Progenitor cell of endocrine pancreas (in vitro differentiated cells): ENCODE data around the gene KLLN. TPM values are rescaled to one million over a fixed set of nuclear protein-coding genes. Genes with fewer than 3 reads are reported as not detected.

ENCODE experiments used
- DNase-seq: peaks from one replicate; pipeline ENCODE4 v3.0.0; 2021; ENCODE audit warnings: low spot score; ENCODE audit not compliant: unreplicated experiment
- H3K27ac Mint-ChIP-seq: 2 replicates; pipeline ENCODE4 v1.8.0; 2021; ENCODE audit warnings: mild to moderate bottlenecking, moderate library complexity, mixed read lengths
- H3K27me3 Mint-ChIP-seq: 2 replicates; pipeline ENCODE4 v1.8.0; 2021; ENCODE audit warnings: mixed read lengths
- H3K36me3 Mint-ChIP-seq: 2 replicates; pipeline ENCODE4 v1.8.0; 2022; ENCODE audit warnings: mixed read lengths; ENCODE audit not compliant: insufficient read depth
- H3K4me1 Mint-ChIP-seq: 2 replicates; pipeline ENCODE4 v1.8.0; 2021; ENCODE audit warnings: low read depth, mixed read lengths
- H3K4me3 Mint-ChIP-seq: 2 replicates; pipeline ENCODE4 v1.8.0; 2021; ENCODE audit warnings: low read depth, mild to moderate bottlenecking, moderate library complexity, mixed read lengths
- H3K9me3 Mint-ChIP-seq: 2 replicates; pipeline ENCODE4 v1.8.0; 2021; ENCODE audit warnings: low read depth, mixed read lengths
- total RNA-seq: library from RNA; stranded (reverse); gene quantifications from 2 replicates; pipeline ENCODE4 v1.2.1, GENCODE V29; 2021
- TF ChIP-seq, protein P1 (sequence below): fragments of 200-600 bp; sonication (generic); IDR thresholded peaks from one replicate; pipeline ENCODE4 v1.5.0; 2021; ENCODE audit warnings: antibody characterized with exemption, mild to moderate bottlenecking; ENCODE audit not compliant: unreplicated experiment

Gene KLLN
- total RNA-seq, 1 donor from 2014 or later = 0.53 TPM

GRCh38 chr10:87845624-87845998, 17.7 kb downstream of the KLLN start:
- DNase-seq = no peak
- TF ChIP-seq, protein P1, sequence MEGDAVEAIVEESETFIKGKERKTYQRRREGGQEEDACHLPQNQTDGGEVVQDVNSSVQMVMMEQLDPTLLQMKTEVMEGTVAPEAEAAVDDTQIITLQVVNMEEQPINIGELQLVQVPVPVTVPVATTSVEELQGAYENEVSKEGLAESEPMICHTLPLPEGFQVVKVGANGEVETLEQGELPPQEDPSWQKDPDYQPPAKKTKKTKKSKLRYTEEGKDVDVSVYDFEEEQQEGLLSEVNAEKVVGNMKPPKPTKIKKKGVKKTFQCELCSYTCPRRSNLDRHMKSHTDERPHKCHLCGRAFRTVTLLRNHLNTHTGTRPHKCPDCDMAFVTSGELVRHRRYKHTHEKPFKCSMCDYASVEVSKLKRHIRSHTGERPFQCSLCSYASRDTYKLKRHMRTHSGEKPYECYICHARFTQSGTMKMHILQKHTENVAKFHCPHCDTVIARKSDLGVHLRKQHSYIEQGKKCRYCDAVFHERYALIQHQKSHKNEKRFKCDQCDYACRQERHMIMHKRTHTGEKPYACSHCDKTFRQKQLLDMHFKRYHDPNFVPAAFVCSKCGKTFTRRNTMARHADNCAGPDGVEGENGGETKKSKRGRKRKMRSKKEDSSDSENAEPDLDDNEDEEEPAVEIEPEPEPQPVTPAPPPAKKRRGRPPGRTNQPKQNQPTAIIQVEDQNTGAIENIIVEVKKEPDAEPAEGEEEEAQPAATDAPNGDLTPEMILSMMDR = no peak
- H3K27ac Mint-ChIP-seq = no peak overlapping the region
- H3K4me1 Mint-ChIP-seq = peaks cover 12% of the 10 kb centered on the region
- H3K4me3 Mint-ChIP-seq = no peak overlapping the region
- no peaks in the 10 kb centered on the region for H3K9me3 Mint-ChIP-seq
- no peaks in the 10 kb centered on the region for H3K36me3 Mint-ChIP-seq
- no peaks in the 10 kb centered on the region for H3K27me3 Mint-ChIP-seq

DNA sequence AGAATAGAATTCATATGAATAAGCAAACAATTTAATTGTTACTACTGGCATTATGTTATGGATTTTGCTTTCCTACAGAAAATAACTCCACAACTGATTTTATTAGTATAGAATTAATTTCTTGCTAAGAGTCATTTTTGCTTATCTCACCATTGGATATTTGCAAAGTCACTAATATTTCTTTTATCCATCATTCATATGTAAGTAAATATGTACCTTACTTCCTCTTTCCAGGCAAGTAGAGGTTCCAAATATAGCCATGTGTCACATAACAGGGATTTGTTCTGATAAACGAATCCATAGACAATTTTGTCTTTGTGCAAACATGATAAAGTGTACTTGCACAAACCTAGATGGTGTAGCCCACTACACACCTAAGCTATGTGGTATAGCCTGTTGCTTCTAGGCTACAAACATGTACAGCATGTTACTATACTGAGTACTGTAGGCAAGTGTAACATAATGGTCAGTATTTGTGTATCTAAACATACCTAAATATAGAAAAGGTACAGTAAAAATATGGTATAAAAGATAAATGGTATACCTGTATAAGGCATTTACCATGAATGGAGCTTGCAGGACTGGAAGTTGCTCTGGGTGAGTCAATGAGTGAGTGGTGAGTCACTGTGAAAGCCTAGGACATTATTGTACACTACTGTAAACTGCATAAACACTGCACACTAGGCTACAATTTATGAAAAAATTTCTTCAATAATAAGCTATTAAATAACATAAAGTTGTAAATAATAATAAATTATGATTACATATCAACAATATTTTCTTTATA, 18.3 kb downstream of the KLLN start:
- Mint-ChIP-seq H3K9me3 (no peaks in the 10 kb centered on the region), H3K4me3 (no peak overlapping the region), H3K36me3 (no peaks in the 10 kb centered on the region), H3K27me3 (no peaks in the 10 kb centered on the region), H3K27ac (no peak overlapping the region), H3K4me1 (peaks cover 9% of the 10 kb centered on the region)
- TF ChIP-seq, protein P1 = no peak
- no peak for DNase-seq

DNA sequence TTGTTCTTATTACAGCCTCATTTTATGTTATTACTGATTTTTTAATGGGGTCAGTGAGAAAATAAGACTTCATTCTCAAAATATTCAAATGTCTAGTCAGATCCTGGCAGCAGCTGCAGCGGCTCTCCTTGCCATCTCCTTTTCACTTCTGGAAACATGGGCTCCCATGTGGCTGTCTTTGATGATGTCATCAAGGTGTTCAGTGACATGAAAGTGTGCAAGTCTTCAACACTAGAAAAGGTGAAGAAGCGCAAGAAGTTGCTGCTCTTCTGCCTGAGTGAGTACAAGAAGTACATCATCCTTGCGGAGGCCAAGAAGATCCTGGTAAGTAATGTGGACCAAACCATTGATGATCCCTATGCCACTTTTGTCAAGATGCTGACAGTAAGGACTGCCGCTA, 19.6 kb downstream of the KLLN start:
- Mint-ChIP-seq H3K36me3 (no peaks in the 10 kb centered on the region), H3K4me3 (no peak overlapping the region), H3K27me3 (no peaks in the 10 kb centered on the region), H3K27ac (no peak overlapping the region), H3K9me3 (no peaks in the 10 kb centered on the region), H3K4me1 (peaks cover 9% of the 10 kb centered on the region)
- DNase-seq = no peak
- TF ChIP-seq, protein P1 = no peak

GRCh38 chr10:87842776-87843497, 20.4 kb downstream of the KLLN start:
- no peak overlapping the region for H3K4me3 Mint-ChIP-seq
- H3K9me3 Mint-ChIP-seq = no peaks in the 10 kb centered on the region
- no peak for DNase-seq
- H3K4me1 Mint-ChIP-seq = peaks cover 9% of the 10 kb centered on the region
- TF ChIP-seq, protein P1 = no peak
- no peaks in the 10 kb centered on the region for H3K27me3 Mint-ChIP-seq
- H3K27ac Mint-ChIP-seq = peak overlapping the region; percentile 69
- H3K36me3 Mint-ChIP-seq = no peaks in the 10 kb centered on the region

DNA sequence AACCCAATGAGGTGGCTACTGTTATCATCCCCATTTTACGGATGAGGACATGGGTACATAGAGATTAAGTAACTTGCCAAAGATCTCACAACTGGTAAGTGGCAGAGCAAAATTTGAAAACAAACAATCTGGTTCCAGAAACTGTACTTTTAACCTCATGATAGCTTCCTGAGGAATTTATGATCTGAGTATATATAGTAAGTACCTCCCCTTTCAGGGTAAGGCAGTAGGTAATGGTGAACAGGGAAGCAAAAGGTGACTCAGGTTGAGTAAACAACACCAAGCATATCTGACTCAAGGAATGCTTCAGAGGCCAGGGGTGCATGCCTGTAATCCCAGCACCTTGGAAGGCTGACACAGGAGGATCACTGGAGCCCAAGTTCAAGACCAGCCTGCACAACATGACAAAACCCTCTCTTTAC, 21.1 kb downstream of the KLLN start:
- Mint-ChIP-seq H3K4me1 (peaks cover 9% of the 10 kb centered on the region), H3K36me3 (no peaks in the 10 kb centered on the region), H3K27ac (peak overlapping the region; percentile 69), H3K4me3 (no peak overlapping the region), H3K9me3 (no peaks in the 10 kb centered on the region), H3K27me3 (no peaks in the 10 kb centered on the region)
- DNase-seq = no peak
- TF ChIP-seq, protein P1 = no peak
